GM21390 (cell line): Measurements from ENCODE around the gene OXCT1.
"Not testable (repeated sequence)": the region's sequence is repeated elsewhere in the genome, so short reads cannot be mapped to it uniquely, and the experiment has no call there.

Experiments used
- ATAC-seq: cut with Tn5 transposase; IDR thresholded peaks from one replicate; pipeline ENCODE4 v1.9.1; 2021; ENCODE audit not compliant: unreplicated experiment

The OXCT1 gene

GRCh38 chr5:41778410-41778809 is 91.8 kb downstream of the OXCT1 start:
- no peak for ATAC-seq

DNA sequence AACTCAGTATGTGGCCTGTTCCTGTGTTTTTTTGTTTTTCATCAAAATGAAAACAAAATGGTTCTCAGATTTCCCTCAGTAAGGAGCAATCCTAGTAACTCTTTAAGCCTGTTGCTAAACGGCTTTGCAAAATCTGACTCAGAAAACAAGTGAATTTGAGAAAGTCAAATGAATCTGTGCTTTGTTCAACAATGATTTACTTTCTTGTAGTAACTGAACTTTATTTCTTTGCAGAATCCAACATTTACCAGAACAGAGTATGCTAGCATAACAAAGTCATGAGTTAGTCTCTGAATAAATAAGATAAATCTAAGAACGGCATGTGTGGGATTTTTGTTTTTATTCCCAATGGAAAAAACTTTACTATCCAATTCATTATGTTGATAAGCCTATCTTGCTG is 93.8 kb downstream of the OXCT1 start:
- no peak for ATAC-seq

- no peak for ATAC-seq
Observed at GRCh38 chr5:41773799-41774198, 96.4 kb downstream of the OXCT1 start.

- ATAC-seq = no peak
Observed at GRCh38 chr5:41772785-41773442, 97.3 kb downstream of the OXCT1 start.

- no peak for ATAC-seq
Observed at GRCh38 chr5:41772056-41772455, 98.2 kb downstream of the OXCT1 start.

DNA sequence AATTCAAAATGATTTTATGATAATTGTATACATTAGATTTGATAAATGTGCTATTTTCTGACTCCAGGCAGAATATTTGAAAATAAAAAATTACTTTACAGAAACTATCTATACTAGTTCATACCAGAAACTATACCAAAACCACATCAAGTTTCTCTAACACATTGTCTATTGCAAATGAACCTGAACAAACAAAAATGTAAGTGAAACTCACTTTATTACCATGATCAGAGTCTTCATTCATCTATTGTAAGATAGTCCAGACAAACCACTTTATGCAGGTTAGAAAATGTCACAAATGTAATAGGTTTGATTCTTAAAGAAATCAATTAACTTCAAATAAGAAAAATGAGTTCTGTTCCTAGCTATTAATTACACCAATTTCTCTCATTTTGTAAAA is 99.4 kb downstream of the OXCT1 start:
- peak; percentile 96 for ATAC-seq

- no peak for ATAC-seq
Observed at GRCh38 chr5:41768692-41769091, 101.5 kb downstream of the OXCT1 start.

DNA sequence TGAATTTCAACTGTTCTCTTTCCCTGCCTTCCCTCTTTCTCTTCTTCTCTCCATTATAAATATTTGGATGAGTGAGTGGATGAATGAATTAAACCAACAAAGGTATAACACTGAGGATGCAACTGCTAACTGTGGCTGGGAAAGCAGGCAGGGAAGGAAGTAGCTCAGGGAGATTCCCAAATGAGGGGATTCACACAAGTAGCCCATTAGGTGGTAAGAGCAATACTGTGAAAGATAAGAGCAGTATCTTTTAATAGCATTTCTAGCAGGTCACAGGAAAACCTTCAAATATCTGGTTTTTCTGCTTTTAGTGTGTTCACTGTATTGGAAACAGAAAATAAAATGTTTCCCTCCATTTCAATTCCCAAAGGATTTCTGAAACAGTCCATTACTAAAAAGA is 105.6 kb downstream of the OXCT1 start:
- no peak for ATAC-seq

- no peak for ATAC-seq
Observed at GRCh38 chr5:41763574-41763973, 106.7 kb downstream of the OXCT1 start.

GRCh38 chr5:41763081-41763480 is 107.1 kb downstream of the OXCT1 start:
- no peak for ATAC-seq

DNA sequence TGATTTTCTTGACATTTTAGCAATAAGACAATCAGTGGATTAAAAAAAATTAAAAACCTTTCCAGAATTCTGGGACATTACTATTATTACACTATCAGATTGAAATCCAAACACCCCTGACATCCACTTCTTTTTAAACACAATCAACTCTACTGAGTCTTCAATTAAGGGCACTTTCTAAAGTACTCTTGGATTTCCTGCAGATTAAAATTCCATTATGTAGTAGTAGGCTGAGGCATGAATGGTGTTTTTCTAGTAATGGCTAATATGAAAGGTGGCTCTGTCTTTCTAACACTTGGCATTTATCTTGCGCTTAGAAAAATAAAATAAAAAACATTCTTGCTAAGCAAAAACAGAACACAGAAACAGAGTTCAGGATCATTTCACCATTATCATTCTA is 107.8 kb downstream of the OXCT1 start:
- no peak for ATAC-seq

- no peak for ATAC-seq
Observed at GRCh38 chr5:41761663-41762062, 108.6 kb downstream of the OXCT1 start.

DNA sequence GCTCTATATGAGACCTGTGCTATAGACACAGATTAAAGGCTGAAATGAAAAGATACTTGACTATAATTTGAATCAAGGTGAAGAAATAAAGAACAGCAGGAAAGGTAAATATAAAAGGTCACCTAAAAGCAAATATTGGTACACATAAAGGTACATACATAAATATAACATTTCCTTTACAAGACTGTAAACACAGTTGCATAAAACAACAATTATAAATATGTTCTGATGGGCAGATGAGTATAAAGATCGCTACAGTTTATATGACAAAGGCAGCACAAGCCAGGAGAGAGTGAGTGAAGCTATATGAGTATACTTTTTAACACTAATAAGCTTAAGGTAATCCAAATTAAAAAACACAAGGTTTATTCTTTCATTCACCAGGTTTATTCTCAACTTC is 114.5 kb downstream of the OXCT1 start:
- ATAC-seq = no peak

DNA sequence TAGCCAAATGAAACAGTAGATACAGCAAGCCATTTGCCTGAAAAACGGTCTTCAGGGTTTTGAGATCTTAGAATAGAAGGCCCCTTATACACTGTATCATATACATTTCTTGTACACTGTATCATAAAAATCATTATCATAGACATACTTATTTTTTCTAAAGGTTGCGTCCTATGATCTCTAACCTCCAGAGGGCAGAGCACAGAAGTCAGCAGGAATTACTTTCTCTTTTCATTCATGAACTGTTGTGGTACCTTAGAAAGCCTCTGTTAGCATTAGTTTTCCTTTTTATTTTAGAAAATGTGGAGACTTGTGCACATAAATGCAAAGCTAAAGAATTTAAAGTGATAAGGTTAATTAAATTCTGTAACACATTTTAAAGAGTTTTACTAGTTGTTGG is 115.4 kb downstream of the OXCT1 start:
- ATAC-seq = no peak

DNA sequence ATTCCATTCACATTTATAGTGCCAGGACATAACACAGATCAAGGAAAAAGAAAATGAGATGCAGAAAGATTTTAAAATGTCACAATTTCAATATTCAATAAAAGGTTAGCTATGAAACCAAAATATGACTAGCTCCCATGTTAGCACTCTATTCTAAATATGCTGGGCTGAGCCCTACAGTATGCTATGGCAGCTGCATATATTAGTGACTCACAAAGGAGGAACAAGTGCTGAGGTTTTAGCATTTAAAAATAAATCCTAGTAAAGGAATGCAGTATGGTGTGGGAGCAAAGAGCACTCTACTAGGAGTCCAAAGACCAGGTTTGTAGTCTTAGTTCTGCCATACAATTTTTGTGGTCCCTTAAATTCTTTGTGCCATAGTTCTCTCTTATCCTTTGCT is 118.4 kb downstream of the OXCT1 start:
- ATAC-seq = no peak

GRCh38 chr5:41748631-41749030 is 121.6 kb downstream of the OXCT1 start:
- ATAC-seq = peak; percentile 98

GRCh38 chr5:41747708-41748107 is 122.5 kb downstream of the OXCT1 start:
- no peak for ATAC-seq

DNA sequence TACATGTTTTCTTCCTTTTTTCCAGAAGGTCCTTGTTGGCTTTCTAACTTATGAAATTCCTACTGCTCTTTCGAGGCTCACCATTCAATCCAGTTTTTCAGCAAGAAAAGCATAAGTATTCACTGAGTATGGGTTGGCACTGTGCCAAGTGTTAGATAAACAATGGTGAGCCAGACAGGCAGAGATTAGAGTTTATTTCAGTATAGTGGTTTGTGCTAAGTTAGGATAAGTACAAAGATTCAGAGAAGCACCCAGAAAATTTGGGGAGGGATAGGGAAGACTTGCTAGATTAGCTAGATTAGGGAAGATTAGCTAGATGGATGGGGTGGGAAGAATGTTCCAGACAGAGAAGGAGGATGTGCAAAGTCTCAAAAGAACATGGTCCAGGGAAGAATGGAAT is 122.9 kb downstream of the OXCT1 start:
- ATAC-seq = no peak

GRCh38 chr5:41742608-41743007 is 127.6 kb downstream of the OXCT1 start:
- ATAC-seq = not testable (repeated sequence)

GRCh38 chr5:41738710-41739354 is 131.4 kb downstream of the OXCT1 start:
- ATAC-seq = no peak

GRCh38 chr5:41736641-41737040 is 133.6 kb downstream of the OXCT1 start:
- no peak for ATAC-seq

DNA sequence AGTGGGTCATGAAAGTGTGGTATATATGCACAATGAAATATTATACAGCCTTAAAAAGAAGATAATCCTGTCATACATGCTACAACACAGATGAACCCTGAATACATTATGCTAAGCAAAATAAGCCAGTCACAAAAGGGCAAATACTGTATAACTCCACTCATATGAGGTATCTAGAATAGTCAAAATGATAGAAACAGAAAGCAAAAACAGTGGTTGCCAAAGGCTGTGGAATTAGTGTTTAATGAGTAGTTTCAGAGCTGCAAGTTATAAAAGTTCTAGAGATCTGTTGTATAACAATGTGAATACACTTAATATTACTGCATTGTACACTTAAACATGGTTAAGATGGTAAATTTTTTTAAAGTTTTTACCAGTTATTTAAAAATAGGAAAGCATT is 135.0 kb downstream of the OXCT1 start:
- peak; percentile 86 for ATAC-seq

DNA sequence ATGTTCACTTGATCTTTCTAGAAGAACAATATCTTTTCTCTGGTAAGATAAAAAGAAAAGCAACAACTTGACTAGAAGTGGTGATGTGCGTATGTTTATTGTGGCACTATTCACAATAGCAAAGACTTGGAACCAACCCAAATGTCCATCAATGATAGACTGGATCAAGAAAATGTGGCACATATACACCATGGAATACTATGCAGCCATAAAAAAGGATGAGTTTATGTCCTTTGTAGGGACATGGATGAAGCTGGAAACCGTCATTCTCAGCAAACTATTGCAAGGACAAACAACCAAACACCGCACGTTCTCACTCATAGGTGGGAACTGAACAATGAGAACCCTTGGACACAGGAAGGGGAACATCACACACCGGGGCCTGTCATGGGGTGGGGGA is 140.8 kb downstream of the OXCT1 start:
- ATAC-seq = not testable (repeated sequence)
